GM20000 (cell line): ENCODE data around the gene CORO2B.

Experiments
- DNase-seq: peaks from one replicate; pipeline ENCODE4 v3.0.0; 2012; ENCODE audit warnings: low spot score
- TF ChIP-seq, protein P1 (sequence below): IDR thresholded peaks from 2 replicates; pipeline ENCODE4 v1.5.1; 2012; ENCODE audit warnings: mild to moderate bottlenecking, control low read depth; ENCODE audit errors: extremely low read depth, missing control alignments

The CORO2B gene

DNA sequence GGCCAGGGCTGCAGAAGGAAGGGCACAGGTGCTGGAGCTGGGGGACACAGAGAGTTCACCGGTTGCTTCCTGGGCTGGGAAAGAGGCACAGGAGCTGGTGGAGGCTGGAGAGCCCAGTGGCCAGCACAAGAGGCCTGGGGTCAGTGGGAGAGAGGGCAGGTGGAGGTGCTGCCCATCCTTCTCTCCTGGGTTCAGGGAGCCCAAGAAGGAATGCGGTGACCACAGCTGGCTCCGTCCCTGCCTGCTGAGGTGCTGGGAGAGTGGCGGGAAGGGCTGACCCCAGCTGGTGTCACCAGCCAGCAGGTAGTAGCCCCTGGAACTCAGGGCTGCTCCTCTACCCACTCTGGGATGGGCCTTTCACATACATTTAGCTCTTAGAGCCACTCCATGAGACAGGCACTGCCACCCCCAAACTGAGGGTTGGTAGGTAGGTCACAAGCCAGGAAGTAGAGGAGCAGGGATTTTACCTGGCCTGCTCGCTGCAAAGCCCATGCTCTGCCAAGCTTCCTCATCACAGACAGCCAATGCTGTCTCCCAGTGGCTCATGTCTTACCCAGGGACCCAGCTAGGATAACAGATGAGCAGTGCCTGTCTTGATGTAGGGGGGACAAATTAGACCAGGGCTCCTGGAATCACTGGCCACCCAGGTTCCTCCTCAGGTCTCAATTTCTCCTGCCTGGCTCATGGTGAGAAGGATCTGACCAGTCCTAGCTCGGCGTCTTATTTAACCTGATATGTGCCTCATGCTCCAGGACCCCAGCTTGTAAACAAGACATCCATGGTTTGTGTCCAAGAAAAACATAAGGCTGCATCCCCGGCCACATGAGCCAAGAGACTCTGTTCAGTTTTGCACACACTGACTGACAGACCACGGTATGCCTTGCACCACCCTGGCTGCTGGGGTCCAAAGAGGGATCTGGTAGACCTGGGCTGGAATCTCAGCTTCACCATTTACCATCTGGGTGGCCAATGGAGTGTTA, 119.2 kb downstream of the CORO2B start:
- DNase-seq, result no peak
- TF ChIP-seq, protein P1, sequence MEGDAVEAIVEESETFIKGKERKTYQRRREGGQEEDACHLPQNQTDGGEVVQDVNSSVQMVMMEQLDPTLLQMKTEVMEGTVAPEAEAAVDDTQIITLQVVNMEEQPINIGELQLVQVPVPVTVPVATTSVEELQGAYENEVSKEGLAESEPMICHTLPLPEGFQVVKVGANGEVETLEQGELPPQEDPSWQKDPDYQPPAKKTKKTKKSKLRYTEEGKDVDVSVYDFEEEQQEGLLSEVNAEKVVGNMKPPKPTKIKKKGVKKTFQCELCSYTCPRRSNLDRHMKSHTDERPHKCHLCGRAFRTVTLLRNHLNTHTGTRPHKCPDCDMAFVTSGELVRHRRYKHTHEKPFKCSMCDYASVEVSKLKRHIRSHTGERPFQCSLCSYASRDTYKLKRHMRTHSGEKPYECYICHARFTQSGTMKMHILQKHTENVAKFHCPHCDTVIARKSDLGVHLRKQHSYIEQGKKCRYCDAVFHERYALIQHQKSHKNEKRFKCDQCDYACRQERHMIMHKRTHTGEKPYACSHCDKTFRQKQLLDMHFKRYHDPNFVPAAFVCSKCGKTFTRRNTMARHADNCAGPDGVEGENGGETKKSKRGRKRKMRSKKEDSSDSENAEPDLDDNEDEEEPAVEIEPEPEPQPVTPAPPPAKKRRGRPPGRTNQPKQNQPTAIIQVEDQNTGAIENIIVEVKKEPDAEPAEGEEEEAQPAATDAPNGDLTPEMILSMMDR, result no peak

DNA sequence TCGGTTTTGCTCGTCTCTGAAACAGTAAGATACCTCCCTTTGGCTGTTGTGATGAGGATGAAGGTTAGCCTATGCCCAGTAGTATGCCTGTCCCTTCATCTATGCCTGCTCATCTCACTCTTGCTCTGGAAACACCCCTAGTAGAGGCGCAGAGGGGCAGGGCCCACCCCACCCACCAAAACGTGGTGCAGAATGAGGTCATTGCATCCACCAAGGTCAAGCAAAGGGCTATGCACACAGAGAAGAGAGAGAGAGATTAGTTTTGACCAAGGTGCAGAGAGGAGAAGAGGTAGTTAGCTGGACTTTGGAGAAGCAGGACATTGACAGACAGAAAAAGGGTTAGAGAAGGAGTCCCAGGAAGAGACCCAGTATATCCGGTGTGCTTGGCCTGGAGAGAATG, 119.9 kb downstream of the CORO2B start:
- TF ChIP-seq, protein P1, result no peak
- no peak for DNase-seq

DNA sequence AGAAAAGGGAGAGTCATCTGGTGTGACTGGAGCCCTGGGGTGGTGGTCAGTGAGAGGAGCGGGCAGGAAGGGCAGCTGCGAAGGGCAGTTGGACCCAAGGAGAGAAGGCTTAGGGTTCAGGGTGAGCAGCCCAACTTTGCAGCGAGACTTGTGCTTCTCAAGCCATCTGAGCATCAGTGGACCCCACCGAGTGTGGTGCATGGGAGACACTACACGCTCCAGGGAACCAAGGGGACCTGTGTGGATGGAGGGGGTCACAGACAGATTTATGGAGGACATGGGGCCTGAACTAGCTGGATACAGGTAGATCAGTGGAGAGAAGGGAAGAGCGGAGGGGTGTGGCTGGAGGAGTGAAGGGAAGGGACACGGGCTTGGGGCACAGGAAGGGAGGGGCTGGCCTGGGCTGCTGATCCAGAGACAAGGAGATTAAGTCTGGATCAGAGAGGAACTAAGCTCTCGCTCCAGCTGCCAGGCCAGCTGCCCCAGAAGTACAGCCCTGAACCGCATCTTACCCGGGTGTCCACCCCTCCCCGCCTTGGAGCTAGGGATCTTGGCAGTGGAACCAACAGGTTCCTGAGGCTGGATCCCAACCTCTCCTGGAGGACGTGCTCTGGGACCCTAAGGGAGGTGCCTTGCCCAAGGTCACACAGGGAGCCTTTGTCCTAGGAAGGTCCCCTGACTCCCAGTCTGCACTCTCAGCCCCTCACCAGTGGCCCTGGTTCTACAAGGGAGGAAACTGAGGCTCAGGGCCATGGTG, 120.5 kb downstream of the CORO2B start:
- no peak for DNase-seq
- TF ChIP-seq, protein P1, result no peak

- no peak for DNase-seq
- TF ChIP-seq, protein P1, result no peak
These were observed 121.2 kb downstream of the CORO2B start for GRCh38 chr15:68699881-68700454.

GRCh38 chr15:68700455-68701123, 121.8 kb downstream of the CORO2B start:
- no peak for DNase-seq
- TF ChIP-seq, protein P1, result no peak

DNA sequence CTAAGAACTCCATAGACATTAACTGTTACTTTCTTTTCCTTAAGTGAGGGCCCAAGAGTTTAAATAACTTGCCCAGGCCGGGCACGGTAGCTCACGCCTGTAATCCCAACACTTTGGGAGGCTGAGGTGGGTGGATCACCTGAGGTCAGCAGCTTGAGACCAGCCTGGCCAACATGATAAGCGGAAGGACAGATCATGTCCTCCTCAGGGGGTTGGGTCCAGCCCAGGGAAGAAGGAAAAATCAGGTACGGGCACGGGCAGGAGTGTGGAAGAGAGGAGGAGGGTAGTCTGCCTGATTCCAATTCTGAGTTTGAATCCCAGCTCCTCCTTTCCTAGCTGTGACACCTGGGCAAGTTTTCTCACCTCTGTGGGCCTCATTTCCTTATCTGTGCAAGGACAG, 123.1 kb downstream of the CORO2B start:
- DNase-seq, result no peak
- TF ChIP-seq, protein P1, result no peak
